HG03442 (cell line): Measurements from ENCODE around the gene APBB1.

Source experiments
- ATAC-seq: cut with Tn5 transposase; IDR thresholded peaks from one replicate; pipeline ENCODE4 v1.9.1; 2021; ENCODE audit warnings: mild to moderate bottlenecking, moderate library complexity; ENCODE audit not compliant: unreplicated experiment

APBB1 gene

DNA sequence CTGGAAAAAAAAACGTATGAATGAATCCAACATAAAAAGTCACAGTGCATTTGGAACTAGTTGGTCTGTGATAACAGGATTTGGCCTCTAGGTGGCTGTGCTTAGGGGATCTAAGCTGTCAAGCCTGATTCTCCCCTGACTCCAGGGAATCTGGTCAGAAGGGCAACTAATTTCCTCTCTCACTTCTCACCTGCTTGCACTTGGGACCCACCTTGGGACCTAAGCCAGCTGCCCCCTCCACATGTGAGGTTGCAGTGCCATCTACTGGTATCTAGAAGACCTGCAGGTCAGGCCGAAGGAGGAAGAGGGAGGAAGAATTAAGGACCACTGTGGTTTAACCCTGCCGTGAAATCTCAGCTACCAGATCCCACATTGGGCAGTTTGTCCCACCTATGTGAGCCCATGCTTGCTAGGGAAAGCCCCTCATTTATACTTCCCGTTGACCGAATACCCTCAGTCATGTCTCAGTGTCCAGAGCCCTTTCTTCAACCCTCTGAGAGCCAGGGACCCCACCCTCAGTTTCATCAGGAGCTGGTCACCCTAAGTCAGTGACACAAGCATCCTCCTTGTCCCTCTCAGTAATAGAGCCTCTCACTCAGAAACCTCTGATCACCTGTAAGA lies 65.4 kb downstream of the APBB1 start:
- peak; percentile 77 for ATAC-seq

- ATAC-seq, result no peak
Observed at GRCh38 chr11:6351782-6352382, 67.0 kb downstream of the APBB1 start.

- no peak for ATAC-seq
Observed at GRCh38 chr11:6350486-6350885, 68.4 kb downstream of the APBB1 start.

DNA sequence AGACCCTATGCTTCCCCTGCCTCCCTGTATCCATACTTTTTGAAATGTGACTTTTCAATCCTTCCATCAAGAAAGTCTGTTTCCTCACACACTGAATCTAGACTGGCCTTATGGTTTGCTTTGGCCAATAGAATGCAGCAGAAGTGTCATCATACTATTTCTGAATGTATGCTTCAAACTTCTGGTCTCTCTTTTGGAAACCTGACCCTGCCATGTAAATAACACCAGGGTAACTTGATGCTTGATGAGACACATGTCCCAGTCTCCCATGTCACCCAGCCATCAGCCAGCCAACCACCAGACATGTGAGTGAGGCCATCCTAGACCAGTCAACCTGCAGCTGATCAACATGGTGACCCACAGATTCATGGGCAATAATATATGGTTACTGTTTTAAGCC lies 68.9 kb downstream of the APBB1 start:
- ATAC-seq, result no peak

DNA sequence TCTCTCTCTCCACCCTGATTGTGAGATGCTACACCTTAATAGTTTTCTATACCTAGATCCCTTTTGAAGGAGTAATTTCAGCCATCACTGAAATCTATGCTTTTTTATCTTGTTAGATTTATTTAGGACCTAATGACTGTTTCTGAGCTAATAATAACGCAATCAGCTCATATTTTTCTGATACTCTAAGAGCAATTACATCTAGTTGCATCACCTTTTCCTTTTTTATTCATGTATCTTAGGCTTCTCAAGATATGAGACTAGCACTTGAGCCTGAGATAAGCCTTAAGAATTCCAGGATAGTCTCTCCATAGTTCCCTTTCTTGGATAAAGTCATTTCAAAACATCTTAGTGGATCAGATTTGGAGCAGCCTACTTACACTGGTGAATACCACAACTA lies 73.5 kb downstream of the APBB1 start:
- no peak for ATAC-seq
